Cardiac muscle cell (in vitro differentiated cells and primary cell): Measurements from ENCODE around the gene ACSL4. TPM values are rescaled to one million over a fixed set of nuclear protein-coding genes. Genes with fewer than 3 reads are reported as not detected.

ENCODE experiments used
- DNase-seq, 2 donors: peaks; one replicate each; pipeline versions ENCODE4 v3.0.0 to v3.0.0-alpha.2; 2010 to 2017; ENCODE audit warnings: low read depth in 1 of 2, low spot score in 1 of 2
- H3K27ac ChIP-seq: fragments of 200-600 bp; sonication (generic); 2 replicates; pipeline ENCODE4 v1.5.1; 2016
- H3K27me3 ChIP-seq: fragments of 200-600 bp; sonication (generic); 2 replicates; pipeline ENCODE4 v1.6.0; 2016; ENCODE audit warnings: control low read depth
- H3K36me3 ChIP-seq: fragments of 200-600 bp; sonication (generic); 2 replicates; pipeline ENCODE4 v1.5.1; 2016; ENCODE audit warnings: control low read depth
- H3K4me1 ChIP-seq: fragments of 200-600 bp; sonication (generic); 2 replicates; pipeline ENCODE4 v1.8.1; 2017; ENCODE audit warnings: low read depth, mild to moderate bottlenecking, mixed run types
- H3K4me3 ChIP-seq: fragments of 200-600 bp; sonication (generic); 2 replicates; pipeline ENCODE4 v1.5.1; 2016; ENCODE audit warnings: mild to moderate bottlenecking
- H3K9me3 ChIP-seq: fragments of 200-600 bp; sonication (generic); 2 replicates; pipeline ENCODE4 v1.5.1; 2017; ENCODE audit warnings: low read depth, mild to moderate bottlenecking, control low read depth
- polyA plus RNA-seq: library from polyadenylated mRNA; unstranded; fragments of >200 nt; fragmentation: Nextera tagmentation; extraction: Ambion mirVana; gene quantifications from 2 replicates; pipeline ENCODE4 v1.2.1, GENCODE V29; 2016
- total RNA-seq: library from RNA; depleted of rRNA; stranded (reverse); fragments of >200 nt; gene quantifications from 2 replicates; pipeline ENCODE4 v1.2.3, GENCODE V29; 2016
- TF ChIP-seq, protein P1 (sequence below): IDR thresholded peaks from 2 replicates; pipeline ENCODE4 v1.5.1; 2012; ENCODE audit warnings: low read depth, mild to moderate bottlenecking, low read length

Gene ACSL4
- total and polyA plus RNA-seq, 2 experiments from 2014 or later = 25.5 to 32.7 TPM

DNA sequence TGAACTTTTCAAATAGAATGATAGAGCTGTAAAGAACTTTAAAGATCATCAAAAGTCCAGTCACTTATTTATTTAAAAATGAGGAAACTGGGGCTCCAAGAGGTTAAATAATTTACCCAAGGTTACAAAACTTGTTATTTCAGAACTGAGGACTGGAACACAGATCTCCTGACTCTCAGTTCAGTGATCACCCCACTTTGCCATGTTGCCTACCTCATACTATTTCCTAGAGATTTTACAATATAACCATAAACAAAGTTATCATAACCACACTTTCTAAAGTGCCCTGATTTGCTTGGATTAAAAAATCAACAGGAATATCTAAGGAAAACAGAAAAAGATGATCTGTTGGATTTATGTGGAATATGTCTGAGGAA is 7.4 kb upstream of the ACSL4 start:
- no peak for DNase-seq
- H3K9me3 ChIP-seq = no peaks in the 10 kb centered on the region
- H3K27ac ChIP-seq = no peak overlapping the region
- TF ChIP-seq, protein P1, sequence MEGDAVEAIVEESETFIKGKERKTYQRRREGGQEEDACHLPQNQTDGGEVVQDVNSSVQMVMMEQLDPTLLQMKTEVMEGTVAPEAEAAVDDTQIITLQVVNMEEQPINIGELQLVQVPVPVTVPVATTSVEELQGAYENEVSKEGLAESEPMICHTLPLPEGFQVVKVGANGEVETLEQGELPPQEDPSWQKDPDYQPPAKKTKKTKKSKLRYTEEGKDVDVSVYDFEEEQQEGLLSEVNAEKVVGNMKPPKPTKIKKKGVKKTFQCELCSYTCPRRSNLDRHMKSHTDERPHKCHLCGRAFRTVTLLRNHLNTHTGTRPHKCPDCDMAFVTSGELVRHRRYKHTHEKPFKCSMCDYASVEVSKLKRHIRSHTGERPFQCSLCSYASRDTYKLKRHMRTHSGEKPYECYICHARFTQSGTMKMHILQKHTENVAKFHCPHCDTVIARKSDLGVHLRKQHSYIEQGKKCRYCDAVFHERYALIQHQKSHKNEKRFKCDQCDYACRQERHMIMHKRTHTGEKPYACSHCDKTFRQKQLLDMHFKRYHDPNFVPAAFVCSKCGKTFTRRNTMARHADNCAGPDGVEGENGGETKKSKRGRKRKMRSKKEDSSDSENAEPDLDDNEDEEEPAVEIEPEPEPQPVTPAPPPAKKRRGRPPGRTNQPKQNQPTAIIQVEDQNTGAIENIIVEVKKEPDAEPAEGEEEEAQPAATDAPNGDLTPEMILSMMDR = no peak
- no peak overlapping the region for H3K4me3 ChIP-seq
- no peaks in the 10 kb centered on the region for H3K36me3 ChIP-seq
- no peaks in the 10 kb centered on the region for H3K4me1 ChIP-seq
- H3K27me3 ChIP-seq = no peaks in the 10 kb centered on the region

DNA sequence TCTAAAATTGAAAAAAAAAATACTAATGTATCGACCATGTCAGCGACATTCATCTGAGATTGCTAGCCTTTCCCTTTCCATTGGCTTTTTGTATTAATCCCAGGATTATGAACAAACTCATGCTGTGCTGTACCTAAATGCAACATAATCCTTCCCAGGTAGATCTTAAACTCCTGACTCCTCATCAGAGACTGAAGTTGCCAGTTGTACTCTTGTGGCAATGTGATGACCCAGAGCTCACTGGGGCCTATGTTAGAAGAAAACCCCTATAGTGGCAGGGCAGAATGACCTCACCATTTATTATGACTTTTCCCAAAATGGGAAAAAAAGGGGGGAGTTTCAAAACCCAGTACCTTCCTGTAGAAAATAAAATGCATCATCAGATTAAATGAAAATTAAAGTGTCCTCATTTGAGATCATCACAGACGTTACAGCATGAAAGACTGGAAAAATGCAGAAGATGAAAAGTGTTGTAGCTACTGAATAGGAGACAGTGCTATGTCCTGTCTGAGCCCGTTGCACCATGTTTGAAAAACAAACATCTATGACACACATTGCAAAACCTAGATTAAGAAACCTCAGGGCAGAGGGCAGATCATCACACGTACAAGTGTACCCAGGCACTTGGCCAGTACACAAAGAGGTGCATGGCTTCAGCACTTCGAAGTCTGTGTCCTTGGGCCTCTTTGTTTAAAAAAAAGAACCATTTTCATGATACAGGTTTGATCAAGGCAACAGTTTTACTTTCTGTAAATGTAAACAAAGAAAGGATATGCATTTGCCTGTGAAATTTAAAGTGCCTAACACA is 6.8 kb upstream of the ACSL4 start:
- H3K4me3 ChIP-seq = no peak overlapping the region
- H3K27ac ChIP-seq = no peak overlapping the region
- no peaks in the 10 kb centered on the region for H3K4me1 ChIP-seq
- DNase-seq = peak in 1 of 2 donors; percentile 64
- no peaks in the 10 kb centered on the region for H3K9me3 ChIP-seq
- H3K36me3 ChIP-seq = no peaks in the 10 kb centered on the region
- H3K27me3 ChIP-seq = no peaks in the 10 kb centered on the region
- TF ChIP-seq, protein P1 = no peak

DNA sequence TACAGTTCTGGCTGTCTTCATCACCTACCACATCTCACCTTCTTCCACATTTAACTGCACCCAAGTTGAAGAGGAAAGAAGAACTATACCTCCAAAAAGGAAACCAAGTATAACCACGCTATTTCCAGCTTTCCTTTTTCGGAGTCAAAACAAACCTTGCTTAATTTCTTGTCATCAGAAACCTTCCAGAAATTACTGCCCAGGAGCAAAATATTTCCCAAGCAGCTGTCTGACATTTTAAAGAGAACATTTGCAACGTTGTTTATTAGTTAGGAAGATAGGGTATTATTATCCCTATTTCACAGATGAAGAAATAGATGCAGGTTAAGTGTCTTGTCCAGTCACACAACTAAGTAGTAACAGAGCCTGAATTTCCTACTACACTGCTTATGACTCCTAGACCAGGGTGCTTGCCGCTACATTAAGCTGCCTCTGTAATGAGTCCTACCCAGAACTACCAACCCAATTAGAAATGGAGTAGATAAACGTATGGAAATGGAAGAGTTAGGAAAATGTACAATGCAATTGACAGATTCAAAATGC is 2.2 kb upstream of the ACSL4 start:
- Histone ChIP-seq H3K4me1 (no peaks in the 10 kb centered on the region), H3K27me3 (no peaks in the 10 kb centered on the region), H3K27ac (no peak overlapping the region), H3K4me3 (no peak overlapping the region), H3K36me3 (no peaks in the 10 kb centered on the region), H3K9me3 (no peaks in the 10 kb centered on the region)
- TF ChIP-seq, protein P1 = no peak
- no peak for DNase-seq

DNA sequence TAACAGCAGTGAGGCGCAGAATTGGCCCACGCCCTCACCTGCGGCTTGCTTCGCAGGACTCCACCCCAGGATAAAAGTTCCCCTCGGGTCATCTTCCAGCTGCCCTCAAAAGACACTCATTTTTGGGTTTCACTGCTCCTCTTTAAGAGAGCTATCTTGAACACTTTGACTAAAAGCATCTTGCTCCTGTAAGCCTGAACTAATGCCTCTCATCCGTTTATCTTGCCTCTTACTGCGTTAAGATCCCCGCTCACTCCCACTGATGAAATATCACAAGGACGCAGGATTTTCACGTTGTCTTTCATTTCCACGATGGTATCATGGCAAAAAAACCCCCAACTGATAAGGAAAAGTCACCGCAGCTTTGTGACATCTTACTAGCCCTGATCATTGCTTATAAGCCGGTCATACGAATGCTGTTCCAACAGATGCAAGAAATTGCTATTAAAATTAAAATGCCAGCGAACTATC is 591 bp upstream of the ACSL4 start:
- Histone ChIP-seq H3K4me3 (peak overlapping the region; percentile 60), H3K4me1 (no peaks in the 10 kb centered on the region), H3K27me3 (no peaks in the 10 kb centered on the region), H3K9me3 (no peaks in the 10 kb centered on the region), H3K36me3 (no peaks in the 10 kb centered on the region), H3K27ac (peak overlapping the region; percentile 3)
- peak in 1 of 2 donors; percentile 32 for DNase-seq
- TF ChIP-seq, protein P1 = no peak

DNA sequence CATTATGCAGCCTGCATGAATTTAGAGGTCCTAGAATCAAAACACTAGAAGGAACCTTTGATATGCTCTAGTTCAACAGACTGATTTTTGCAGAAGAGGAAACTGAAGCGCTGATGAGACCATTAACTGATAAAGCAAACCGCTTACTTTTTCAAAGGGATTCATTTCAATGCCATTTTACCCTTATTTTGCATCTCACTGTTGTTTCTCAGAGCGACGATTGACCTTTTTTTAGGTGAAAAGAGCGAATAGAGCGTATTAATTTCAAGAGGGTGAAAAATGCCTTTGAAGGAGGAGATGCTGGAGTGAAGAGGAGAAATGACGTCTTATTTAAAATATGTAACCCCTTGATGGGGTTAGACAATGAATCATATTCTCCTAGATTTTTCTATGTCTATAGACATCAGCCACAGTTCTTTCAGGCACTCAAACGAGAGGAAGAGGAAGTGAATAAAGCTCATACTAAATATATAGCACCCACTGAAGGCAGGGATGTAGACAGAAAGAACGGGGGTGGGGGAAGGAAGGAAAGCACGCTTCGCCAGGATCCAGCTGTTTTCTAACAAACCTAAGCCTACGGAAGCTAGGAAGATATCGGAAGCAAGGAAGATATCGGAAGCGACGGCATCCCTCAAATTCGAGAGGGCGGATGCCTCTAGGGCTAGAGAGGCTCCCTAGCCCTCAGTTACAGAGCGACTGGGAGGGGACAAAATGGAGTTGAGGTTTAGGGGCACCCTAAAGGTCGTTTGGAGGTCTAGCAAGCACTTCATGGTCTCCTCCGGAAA is 848 bp downstream of the ACSL4 start:
- H3K4me3 ChIP-seq = peak overlapping the region; percentile 60
- DNase-seq = peak; percentile 23 to 53
- H3K36me3 ChIP-seq = no peaks in the 10 kb centered on the region
- H3K27ac ChIP-seq = peak overlapping the region; percentile 12
- TF ChIP-seq, protein P1 = no peak
- no peaks in the 10 kb centered on the region for H3K4me1 ChIP-seq
- H3K27me3 ChIP-seq = no peaks in the 10 kb centered on the region
- no peaks in the 10 kb centered on the region for H3K9me3 ChIP-seq
